Skin epidermis (tissue), 12 donors: ENCODE results near the gene CELSR2.
A peak's percentile ranks its signal among the peaks of the same experiment; 100 is the strongest.

Experiments used
- H3K27ac ChIP-seq, 21 experiments: fragments of 200-600 bp; sonication (generic) in 11 of 21; one replicate each; pipeline ENCODE4 v1.5.0; 2020; ENCODE audit warnings: mild to moderate bottlenecking in 3 of 21, inconsistent platforms in 2 of 21, moderate library complexity in 2 of 21
- H3K4me3 ChIP-seq, 7 experiments: fragments of 200-600 bp; sonication (generic) in 2 of 7; one replicate each; pipeline ENCODE4 v1.5.0; 2020; ENCODE audit warnings: inconsistent platforms in 2 of 7, mild to moderate bottlenecking in 2 of 7, moderate library complexity in 1 of 7

Gene CELSR2

GRCh38 chr1:109259674-109260557 is 10.6 kb downstream of the CELSR2 start:
- Histone ChIP-seq H3K27ac (peak overlapping the region in 1 of 21 experiments; percentile 57), H3K4me3 (no peak overlapping the region)

DNA sequence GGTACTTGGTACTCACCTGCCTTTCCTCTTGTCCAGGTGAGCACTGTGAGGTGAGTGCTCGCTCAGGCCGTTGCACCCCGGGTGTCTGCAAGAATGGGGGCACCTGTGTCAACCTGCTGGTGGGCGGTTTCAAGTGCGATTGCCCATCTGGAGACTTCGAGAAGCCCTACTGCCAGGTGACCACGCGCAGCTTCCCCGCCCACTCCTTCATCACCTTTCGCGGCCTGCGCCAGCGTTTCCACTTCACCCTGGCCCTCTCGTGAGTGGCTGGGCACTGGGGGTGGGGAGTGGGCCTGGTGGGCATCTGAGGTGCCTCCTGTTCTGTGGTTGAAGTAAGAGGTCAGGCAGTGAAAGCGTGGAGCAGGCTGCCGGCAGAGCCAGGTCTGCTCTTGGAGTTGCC is 11.7 kb downstream of the CELSR2 start:
- H3K4me3 ChIP-seq: no peak overlapping the region
- no peak overlapping the region for H3K27ac ChIP-seq

DNA sequence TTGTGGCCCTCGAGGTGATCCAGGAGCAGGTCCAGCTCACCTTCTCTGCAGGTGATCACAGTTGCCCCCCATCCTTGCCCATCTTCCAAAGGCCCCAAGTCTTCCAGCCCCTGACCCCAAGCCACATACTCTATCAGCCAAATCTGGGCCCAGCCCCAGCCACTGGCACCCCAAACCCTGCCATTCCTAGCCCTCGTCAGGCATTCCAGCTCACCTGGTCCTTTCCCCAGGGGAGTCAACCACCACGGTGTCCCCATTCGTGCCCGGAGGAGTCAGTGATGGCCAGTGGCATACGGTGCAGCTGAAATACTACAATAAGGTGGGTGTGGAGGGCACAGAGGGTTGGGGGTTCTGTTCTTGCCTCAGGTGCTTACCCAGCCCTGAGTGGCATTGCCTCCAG is 12.2 kb downstream of the CELSR2 start:
- H3K4me3 ChIP-seq: no peak overlapping the region
- peak overlapping the region in 2 of 21 experiments; percentile 70 to 81 for H3K27ac ChIP-seq

GRCh38 chr1:109262231-109263055 is 13.1 kb downstream of the CELSR2 start:
- H3K4me3 ChIP-seq: no peak overlapping the region
- peak overlapping the region in 20 of 21 experiments; percentile 31 to 89 (median 74) for H3K27ac ChIP-seq

- H3K27ac ChIP-seq: peak overlapping the region in 20 of 21 experiments; percentile 31 to 89 (median 74)
- H3K4me3 ChIP-seq: no peak overlapping the region
Observed at GRCh38 chr1:109263234-109263596, 13.9 kb downstream of the CELSR2 start.

- Histone ChIP-seq H3K4me3 (no peak overlapping the region), H3K27ac (peak overlapping the region in 8 of 21 experiments; percentile 4 to 89 (median 50))
Observed at GRCh38 chr1:109263597-109264378, 14.4 kb downstream of the CELSR2 start.

GRCh38 chr1:109264379-109264755 is 15.0 kb downstream of the CELSR2 start:
- H3K27ac ChIP-seq: peak overlapping the region in 2 of 21 experiments; percentile 85 to 89
- H3K4me3 ChIP-seq: no peak overlapping the region

DNA sequence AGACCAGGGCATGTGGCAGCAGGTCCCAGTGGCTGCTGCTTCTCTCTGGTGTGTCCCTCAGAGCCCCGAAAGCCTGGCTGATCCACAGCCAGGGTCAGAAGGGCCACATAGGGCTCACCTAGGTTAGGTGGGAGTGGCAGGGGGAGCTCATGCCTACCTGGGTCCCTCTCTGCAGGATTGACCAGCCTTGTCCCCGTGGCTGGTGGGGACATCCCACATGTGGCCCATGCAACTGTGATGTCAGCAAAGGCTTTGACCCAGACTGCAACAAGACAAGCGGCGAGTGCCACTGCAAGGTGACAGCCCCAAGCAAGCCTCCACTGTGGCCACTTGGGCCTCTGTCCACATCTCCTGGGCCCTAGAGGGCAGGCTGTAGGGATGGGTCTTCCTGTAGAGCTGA is 15.7 kb downstream of the CELSR2 start:
- peak overlapping the region in 1 of 21 experiments; percentile 3 for H3K27ac ChIP-seq

DNA sequence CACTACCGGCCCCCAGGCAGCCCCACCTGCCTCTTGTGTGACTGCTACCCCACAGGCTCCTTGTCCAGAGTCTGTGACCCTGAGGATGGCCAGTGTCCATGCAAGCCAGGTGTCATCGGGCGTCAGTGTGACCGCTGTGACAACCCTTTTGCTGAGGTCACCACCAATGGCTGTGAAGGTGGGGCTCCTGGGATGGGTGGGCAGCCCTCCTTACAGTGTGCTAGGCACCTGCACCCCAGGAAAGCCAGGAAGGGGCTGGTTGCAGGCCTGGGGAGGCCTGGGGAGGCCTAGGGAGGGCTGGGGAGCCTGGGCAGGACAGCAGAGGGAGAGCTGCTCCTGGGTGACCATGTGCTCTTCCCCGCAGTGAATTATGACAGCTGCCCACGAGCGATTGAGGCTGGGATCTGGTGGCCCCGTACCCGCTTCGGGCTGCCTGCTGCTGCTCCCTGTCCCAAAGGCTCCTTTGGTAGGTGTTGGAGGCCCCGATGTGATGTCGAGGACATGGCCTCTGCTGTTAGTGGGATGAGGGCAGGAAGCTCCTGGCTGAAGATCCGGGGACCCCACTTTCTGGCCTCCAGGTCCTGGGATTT is 16.5 kb downstream of the CELSR2 start:
- peak overlapping the region in 1 of 21 experiments; percentile 34 for H3K27ac ChIP-seq

More for the DNA sequence above, 15.7 kb downstream of the CELSR2 start:
- H3K4me3 ChIP-seq: no peak overlapping the region

GRCh38 chr1:109266965-109267364 is 17.6 kb downstream of the CELSR2 start:
- H3K27ac ChIP-seq: peak overlapping the region in 14 of 21 experiments; percentile 4 to 84 (median 52)
- no peak overlapping the region for H3K4me3 ChIP-seq

More for the DNA sequence above, 16.5 kb downstream of the CELSR2 start:
- H3K4me3 ChIP-seq: no peak overlapping the region

GRCh38 chr1:109267743-109268300 is 18.5 kb downstream of the CELSR2 start:
- no peak overlapping the region for H3K4me3 ChIP-seq
- H3K27ac ChIP-seq: peak overlapping the region in 12 of 21 experiments; percentile 12 to 84 (median 50)

DNA sequence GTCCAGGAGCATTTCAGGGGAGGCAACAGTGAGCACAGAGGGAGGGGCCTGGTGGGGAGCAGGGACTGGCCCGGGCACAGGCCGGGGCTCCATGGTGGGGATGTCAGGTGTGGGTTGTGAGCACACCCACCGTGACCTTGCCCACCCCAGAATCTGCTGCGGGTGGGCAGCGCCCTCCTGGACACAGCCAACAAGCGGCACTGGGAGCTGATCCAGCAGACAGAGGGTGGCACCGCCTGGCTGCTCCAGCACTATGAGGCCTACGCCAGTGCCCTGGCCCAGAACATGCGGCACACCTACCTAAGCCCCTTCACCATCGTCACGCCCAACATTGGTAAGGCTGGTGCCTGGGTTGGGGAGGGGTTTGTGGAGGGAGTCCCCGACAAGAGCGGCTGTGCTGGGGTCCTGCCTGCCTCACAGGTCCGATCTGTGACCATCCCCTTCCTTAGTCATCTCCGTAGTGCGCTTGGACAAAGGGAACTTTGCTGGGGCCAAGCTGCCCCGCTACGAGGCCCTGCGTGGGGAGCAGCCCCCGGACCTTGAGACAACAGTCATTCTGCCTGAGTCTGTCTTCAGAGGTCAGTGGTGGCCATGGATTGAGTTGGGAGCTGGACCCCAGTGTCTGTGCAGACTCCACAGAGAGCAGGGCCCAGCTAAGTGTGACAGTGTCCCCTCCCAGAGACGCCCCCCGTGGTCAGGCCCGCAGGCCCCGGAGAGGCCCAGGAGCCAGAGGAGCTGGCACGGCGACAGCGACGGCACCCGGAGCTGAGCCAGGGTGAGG is 19.3 kb downstream of the CELSR2 start:
- Histone ChIP-seq H3K4me3 (no peak overlapping the region), H3K27ac (peak overlapping the region in 3 of 21 experiments; percentile 12 to 69 (median 51))

DNA sequence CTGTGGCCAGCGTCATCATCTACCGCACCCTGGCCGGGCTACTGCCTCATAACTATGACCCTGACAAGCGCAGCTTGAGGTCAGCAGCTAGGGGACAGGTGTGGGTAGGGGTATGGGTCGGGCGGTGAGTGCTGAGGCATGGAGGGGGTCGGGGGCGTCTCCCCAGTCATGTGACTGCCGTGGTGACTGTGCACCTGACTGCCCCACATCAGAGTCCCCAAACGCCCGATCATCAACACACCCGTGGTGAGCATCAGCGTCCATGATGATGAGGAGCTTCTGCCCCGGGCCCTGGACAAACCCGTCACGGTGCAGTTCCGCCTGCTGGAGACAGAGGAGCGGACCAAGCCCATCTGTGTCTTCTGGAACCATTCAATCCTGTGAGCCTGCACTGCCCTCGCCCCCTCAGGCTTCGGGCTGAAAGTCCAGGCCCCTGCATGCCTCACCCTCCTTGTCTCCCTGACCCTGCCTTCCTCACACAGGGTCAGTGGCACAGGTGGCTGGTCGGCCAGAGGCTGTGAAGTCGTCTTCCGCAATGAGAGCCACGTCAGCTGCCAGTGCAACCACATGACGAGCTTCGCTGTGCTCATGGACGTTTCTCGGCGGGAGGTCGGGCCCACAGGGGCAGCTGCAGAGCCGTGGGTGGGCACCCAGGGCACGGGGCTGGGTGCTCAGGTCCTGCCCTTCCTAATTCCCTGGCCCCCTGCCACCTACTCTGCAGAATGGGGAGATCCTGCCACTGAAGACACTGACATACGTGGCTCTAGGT is 20.1 kb downstream of the CELSR2 start:
- Histone ChIP-seq H3K4me3 (no peak overlapping the region), H3K27ac (peak overlapping the region in 2 of 21 experiments; percentile 12 to 24)

GRCh38 chr1:109269981-109270622 is 20.8 kb downstream of the CELSR2 start:
- Histone ChIP-seq H3K27ac (no peak overlapping the region), H3K4me3 (no peak overlapping the region)

DNA sequence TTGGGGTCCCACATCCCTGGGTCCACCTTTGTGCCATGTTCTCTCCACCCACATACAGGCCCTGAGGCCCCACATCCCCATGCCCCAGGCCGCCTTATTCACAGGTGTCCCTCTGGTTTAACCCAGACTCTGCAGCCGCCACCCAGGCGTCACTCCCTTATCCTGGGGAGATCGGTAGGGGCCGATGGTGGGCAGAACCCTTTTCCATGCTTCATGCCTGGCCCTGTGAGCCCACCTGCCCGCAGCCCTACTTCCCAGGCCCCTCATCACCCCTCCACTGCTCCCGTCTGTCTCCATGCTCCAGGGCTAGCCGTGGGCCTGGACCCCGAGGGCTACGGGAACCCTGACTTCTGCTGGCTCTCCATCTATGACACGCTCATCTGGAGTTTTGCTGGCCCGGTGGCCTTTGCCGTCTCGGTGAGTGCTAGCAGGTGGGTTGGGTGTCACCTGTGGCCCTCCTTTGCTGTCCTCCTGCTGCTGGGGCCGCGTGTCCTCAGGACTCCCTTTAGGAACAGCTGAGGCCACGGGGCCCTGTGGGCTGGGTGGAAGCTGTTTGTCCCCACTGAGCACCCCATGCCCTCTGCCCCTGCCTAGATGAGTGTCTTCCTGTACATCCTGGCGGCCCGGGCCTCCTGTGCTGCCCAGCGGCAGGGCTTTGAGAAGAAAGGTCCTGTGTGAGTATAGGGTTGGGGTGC is 21.4 kb downstream of the CELSR2 start:
- H3K4me3 ChIP-seq: no peak overlapping the region
- H3K27ac ChIP-seq: no peak overlapping the region

DNA sequence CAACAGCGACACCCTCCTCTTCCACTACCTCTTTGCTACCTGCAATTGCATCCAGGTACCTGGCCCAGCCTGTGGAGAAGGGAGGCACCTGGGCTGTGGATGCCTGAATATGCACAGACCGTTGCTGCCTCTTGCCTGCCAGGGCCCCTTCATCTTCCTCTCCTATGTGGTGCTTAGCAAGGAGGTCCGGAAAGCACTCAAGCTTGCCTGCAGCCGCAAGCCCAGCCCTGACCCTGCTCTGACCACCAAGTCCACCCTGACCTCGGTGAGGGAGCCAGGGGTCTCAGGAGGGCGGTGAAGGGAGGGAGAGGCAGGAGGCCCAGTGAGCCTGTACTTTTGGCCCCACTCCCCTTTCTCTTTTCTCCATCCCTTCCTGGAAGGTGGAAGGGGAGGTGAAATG is 22.1 kb downstream of the CELSR2 start:
- no peak overlapping the region for H3K27ac ChIP-seq

More for the DNA sequence above, 22.1 kb downstream of the CELSR2 start:
- no peak overlapping the region for H3K4me3 ChIP-seq
